CD4-positive, alpha-beta T cell (primary cell): ENCODE results near the gene CUEDC1. TPM values are rescaled to one million over a fixed set of nuclear protein-coding genes. Genes with fewer than 3 reads are reported as not detected.

Experiments
- ATAC-seq: fragments of 200-7000 bp; cut with Tn5 transposase; one replicate; pipeline ENCODE4 v1.10.0; 2022; ENCODE audit warnings: mild to moderate bottlenecking; ENCODE audit not compliant: poor library complexity
- CTCF ChIA-PET: fragments of 350-600 bp; sonication (Branson Sonifier 250); formaldehyde crosslinking; loops from one replicate; lab custom pipeline; 2021; ENCODE audit warnings: antibody characterized with exemption, inconsistent platforms; lab: Charles Lee
- POLR2A ChIA-PET: fragments of 350-600 bp; sonication (Branson Sonifier 250); formaldehyde crosslinking; loops from one replicate; lab custom pipeline; 2021; ENCODE audit warnings: antibody characterized with exemption, inconsistent platforms; lab: Charles Lee
- DNase-seq, 14 experiments: peaks; one replicate each; pipeline ENCODE4 v3.0.0-alpha.2; 2013 to 2020; ENCODE audit warnings: mixed read lengths in 2 of 14
- H3K27ac ChIP-seq, 2 donors: one replicate each; pipeline versions ENCODE4 v1.5.1 to v1.7.0; 2013; ENCODE audit warnings: low read length in 2 of 2, low read depth in 1 of 2, mild to moderate bottlenecking in 1 of 2
- H3K27me3 ChIP-seq, 2 experiments: 1 replicate in 1 of 2; 2 replicates in 1 of 2; pipeline versions ENCODE4 v1.6.1 to v1.7.0; 2013; ENCODE audit warnings: low read length in 2 of 2, control low read depth in 1 of 2, mild to moderate bottlenecking in 1 of 2, moderate library complexity in 1 of 2; ENCODE audit not compliant: insufficient read depth in 2 of 2, control insufficient read depth in 1 of 2
- H3K36me3 ChIP-seq: one replicate; pipeline ENCODE4 v1.6.1; 2013; ENCODE audit warnings: low read length, control low read depth; ENCODE audit not compliant: insufficient read depth
- H3K4me1 ChIP-seq: one replicate; pipeline ENCODE4 v1.6.1; 2013; ENCODE audit warnings: low read length, control low read depth; ENCODE audit not compliant: insufficient read depth
- H3K4me3 ChIP-seq: one replicate; pipeline ENCODE4 v1.5.1; 2013; ENCODE audit warnings: mild to moderate bottlenecking, low read length, moderate library complexity
- H3K9me3 ChIP-seq, 2 experiments: 1 replicate in 1 of 2; 2 replicates in 1 of 2; pipeline versions ENCODE4 v1.6.1 to v1.7.0; 2013; ENCODE audit warnings: low read length in 2 of 2, mild to moderate bottlenecking in 2 of 2, control low read depth in 1 of 2, moderate library complexity in 1 of 2; ENCODE audit not compliant: control insufficient read depth in 1 of 2, insufficient read depth in 1 of 2
- H3K27ac Mint-ChIP-seq: one replicate; pipeline ENCODE4 v1.8.0; 2020; ENCODE audit warnings: mixed read lengths
- H3K27me3 Mint-ChIP-seq: one replicate; pipeline ENCODE4 v1.8.0; 2021; ENCODE audit warnings: mixed read lengths
- H3K36me3 Mint-ChIP-seq: one replicate; pipeline ENCODE4 v1.8.0; 2021; ENCODE audit warnings: low read depth, mixed read lengths
- H3K4me1 Mint-ChIP-seq: one replicate; pipeline ENCODE4 v1.8.0; 2021; ENCODE audit warnings: low read depth, mixed read lengths
- H3K4me3 Mint-ChIP-seq: one replicate; pipeline ENCODE4 v1.8.0; 2020; ENCODE audit warnings: mild to moderate bottlenecking, mixed read lengths
- H3K9me3 Mint-ChIP-seq: one replicate; pipeline ENCODE4 v1.8.0; 2020; ENCODE audit warnings: mixed read lengths
- intact Hi-C, 2 experiments: fragments of 100-400 bp; cut with DNase I in 1 of 2; cut with micrococcal nuclease in 1 of 2; formaldehyde crosslinking; loops; one replicate each; pipeline versions ENCODE4 v1.15.1 to v1.9.0; 2023 to 2025; cut with DNase I, micrococcal nuclease
- total RNA-seq, 174 experiments: library from RNA in 2 of 174; stranded (reverse) in 2 of 174; gene quantifications; one replicate each; pipeline ENCODE4 v1.2.3 and lab custom pipeline; 2021 to 2026
- TF ChIP-seq, protein P1 (sequence below): fragments of 200-600 bp; IDR thresholded peaks from one replicate; pipeline ENCODE4 v1.8.0; 2022; ENCODE audit warnings: antibody characterized with exemption, mild to moderate bottlenecking

The CUEDC1 gene
- total RNA-seq, 2 experiments from 2014 or later, result 0.41 to 1.0 TPM

DNA sequence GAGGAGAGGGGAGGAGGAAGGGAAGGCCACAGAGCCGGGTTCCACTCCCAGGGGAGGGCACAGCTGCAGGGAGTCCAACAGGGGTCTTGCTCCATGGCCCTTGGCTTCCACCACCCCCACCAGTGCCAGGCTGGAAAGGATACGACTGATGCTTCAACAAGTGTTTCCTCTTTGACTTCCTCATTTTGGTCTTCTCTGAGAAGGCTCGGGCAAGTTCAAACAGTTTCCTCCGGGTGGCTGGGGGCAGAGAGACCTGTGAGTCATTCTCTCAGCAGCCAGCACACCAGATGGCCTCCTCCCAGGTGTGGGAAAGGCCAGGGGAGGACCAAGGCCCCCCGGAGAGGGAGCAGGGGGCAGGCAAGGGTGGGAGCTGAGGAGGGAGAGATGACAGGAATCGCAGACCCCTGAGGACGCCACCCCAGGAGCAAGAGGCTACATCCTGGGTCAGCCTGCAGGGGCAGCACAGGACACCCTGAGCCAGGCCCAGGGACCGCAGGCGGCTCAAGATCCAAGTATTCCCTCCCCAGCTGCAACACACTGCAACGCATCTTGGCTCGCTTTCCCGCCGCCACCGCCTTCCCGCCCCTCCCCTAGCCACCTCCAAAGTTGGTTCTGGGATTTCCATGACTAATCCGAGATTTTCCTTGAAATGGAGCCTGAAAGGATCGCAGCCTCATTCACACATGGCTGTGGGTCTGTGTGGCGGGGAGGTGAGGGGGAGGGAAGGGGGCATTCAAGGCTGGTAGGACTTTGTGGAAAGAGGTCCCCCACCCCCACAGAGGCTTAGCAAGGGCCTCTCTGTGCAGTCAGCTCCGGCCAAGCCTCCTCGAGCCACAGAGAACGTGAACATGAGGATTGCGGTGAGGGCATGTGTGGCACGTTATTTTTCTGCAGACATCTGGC, 87.0 kb downstream of the CUEDC1 start:
- Mint-ChIP-seq H3K27ac (no peak overlapping the region), H3K4me3 (no peak overlapping the region), H3K27me3 (peaks cover 7% of the 10 kb centered on the region), H3K4me1 (peaks cover 7% of the 10 kb centered on the region), H3K9me3 (no peaks in the 10 kb centered on the region), H3K36me3 (no peaks in the 10 kb centered on the region)
- Histone ChIP-seq H3K27ac (no peak overlapping the region), H3K4me3 (no peak overlapping the region), H3K36me3 (no peaks in the 10 kb centered on the region), H3K4me1 (peaks cover 13% of the 10 kb centered on the region), H3K9me3 (no peaks in the 10 kb centered on the region), H3K27me3 (peaks cover 0 to 6% of the 10 kb centered on the region in 2 experiments)
- POLR2A ChIA-PET, result no interaction called here
- intact Hi-C loops, result no loop called here
- DNase-seq, result peak in 5 of 14 experiments; percentile 38 to 63 (median 41)
- ATAC-seq, result peak; percentile 61
- CTCF ChIA-PET, result no interaction called here
- TF ChIP-seq, protein P1, sequence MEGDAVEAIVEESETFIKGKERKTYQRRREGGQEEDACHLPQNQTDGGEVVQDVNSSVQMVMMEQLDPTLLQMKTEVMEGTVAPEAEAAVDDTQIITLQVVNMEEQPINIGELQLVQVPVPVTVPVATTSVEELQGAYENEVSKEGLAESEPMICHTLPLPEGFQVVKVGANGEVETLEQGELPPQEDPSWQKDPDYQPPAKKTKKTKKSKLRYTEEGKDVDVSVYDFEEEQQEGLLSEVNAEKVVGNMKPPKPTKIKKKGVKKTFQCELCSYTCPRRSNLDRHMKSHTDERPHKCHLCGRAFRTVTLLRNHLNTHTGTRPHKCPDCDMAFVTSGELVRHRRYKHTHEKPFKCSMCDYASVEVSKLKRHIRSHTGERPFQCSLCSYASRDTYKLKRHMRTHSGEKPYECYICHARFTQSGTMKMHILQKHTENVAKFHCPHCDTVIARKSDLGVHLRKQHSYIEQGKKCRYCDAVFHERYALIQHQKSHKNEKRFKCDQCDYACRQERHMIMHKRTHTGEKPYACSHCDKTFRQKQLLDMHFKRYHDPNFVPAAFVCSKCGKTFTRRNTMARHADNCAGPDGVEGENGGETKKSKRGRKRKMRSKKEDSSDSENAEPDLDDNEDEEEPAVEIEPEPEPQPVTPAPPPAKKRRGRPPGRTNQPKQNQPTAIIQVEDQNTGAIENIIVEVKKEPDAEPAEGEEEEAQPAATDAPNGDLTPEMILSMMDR, result no peak

DNA sequence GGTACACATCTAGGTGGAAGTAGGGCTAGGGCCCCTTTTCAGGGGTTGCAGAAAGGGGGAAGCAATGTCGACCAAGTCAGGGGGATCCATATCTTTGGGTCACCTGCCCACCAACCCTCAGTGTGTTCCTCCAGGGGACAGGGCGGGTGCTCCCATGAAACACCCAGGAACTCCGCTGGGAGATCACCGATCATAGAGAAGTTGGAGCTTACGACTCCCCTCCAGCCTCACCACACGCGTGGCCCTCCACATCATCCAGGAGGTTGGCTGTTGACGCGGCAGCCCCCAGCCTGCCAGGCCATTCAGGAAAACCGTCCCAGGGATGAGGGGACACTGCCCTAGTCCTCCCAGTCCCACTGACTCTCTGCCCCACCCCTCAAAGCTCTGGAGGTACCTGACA, 88.1 kb downstream of the CUEDC1 start:
- no peaks in the 10 kb centered on the region for H3K9me3 Mint-ChIP-seq
- H3K4me1 ChIP-seq, result peaks cover 14% of the 10 kb centered on the region
- no peaks in the 10 kb centered on the region for H3K36me3 Mint-ChIP-seq
- H3K27me3 ChIP-seq, result peaks cover 4 to 7% of the 10 kb centered on the region in 2 experiments
- H3K27me3 Mint-ChIP-seq, result no peaks in the 10 kb centered on the region
- no peak overlapping the region for H3K27ac ChIP-seq
- ATAC-seq (no peak), DNase-seq (no peak)
- H3K4me3 Mint-ChIP-seq, result no peak overlapping the region
- H3K4me3 ChIP-seq, result no peak overlapping the region
- ChIA-PET CTCF (no interaction called here), POLR2A (no interaction called here)
- no peaks in the 10 kb centered on the region for H3K9me3 ChIP-seq
- TF ChIP-seq, protein P1, result no peak
- intact Hi-C loops, result no loop called here
- H3K36me3 ChIP-seq, result no peaks in the 10 kb centered on the region
- H3K4me1 Mint-ChIP-seq, result peaks cover 7% of the 10 kb centered on the region
- H3K27ac Mint-ChIP-seq, result no peak overlapping the region

DNA sequence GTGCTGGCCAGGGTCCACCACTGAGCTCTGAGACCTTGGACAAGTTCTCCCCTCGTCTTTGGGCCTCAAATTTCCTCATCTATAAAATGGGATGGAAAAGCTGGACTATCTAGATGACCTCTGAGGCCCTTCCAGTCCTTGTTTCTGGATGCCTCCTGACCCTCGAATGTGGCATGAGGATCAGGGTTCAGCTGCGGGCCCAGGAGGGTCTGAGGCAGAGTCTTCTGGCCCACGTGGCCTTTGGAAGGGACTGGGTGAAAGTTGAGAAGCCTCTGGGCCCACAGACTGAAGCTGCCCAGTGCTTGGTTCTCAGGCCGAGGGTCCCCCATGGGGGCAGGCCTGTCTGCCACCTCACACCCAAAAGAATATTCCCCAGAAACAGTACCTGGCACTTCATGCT, 88.5 kb downstream of the CUEDC1 start:
- no peaks in the 10 kb centered on the region for H3K27me3 Mint-ChIP-seq
- no peak for ATAC-seq

More for the DNA sequence above, 88.5 kb downstream of the CUEDC1 start:
- Mint-ChIP-seq H3K27ac (no peak overlapping the region), H3K9me3 (no peaks in the 10 kb centered on the region), H3K36me3 (no peaks in the 10 kb centered on the region), H3K4me3 (no peak overlapping the region), H3K4me1 (peaks cover 7% of the 10 kb centered on the region)
- Histone ChIP-seq H3K27ac (no peak overlapping the region), H3K27me3 (peaks cover 4 to 7% of the 10 kb centered on the region in 2 experiments), H3K36me3 (no peaks in the 10 kb centered on the region), H3K4me1 (peaks cover 18% of the 10 kb centered on the region), H3K9me3 (no peaks in the 10 kb centered on the region), H3K4me3 (no peak overlapping the region)
- no peak for DNase-seq
- POLR2A ChIA-PET, result no interaction called here
- TF ChIP-seq, protein P1, result no peak
- CTCF ChIA-PET, result no interaction called here
- intact Hi-C loops, result no loop called here
